Muscle layer of colon (tissue), 2 donors: Measurements from ENCODE around the gene NTNG1.

Experiments
- H3K27ac ChIP-seq: one replicate; pipeline ENCODE4 v1.7.0; 2013; ENCODE audit warnings: low read depth, mild to moderate bottlenecking, low read length, moderate library complexity
- H3K27me3 ChIP-seq, 2 donors: one replicate each; pipeline ENCODE4 v1.7.0; 2013; ENCODE audit warnings: low read length in 2 of 2, mild to moderate bottlenecking in 2 of 2; ENCODE audit not compliant: insufficient read depth in 2 of 2, control insufficient read depth in 1 of 2
- H3K36me3 ChIP-seq: one replicate; pipeline ENCODE4 v1.7.0; 2013; ENCODE audit warnings: mild to moderate bottlenecking, low read length; ENCODE audit not compliant: insufficient read depth
- H3K4me1 ChIP-seq: one replicate; pipeline ENCODE4 v1.7.0; 2013; ENCODE audit warnings: mild to moderate bottlenecking, low read length; ENCODE audit not compliant: insufficient read depth
- H3K4me3 ChIP-seq, 2 donors: one replicate each; pipeline ENCODE4 v1.7.0; 2013; ENCODE audit warnings: low read length in 2 of 2, low read depth in 1 of 2, mild to moderate bottlenecking in 1 of 2, moderate library complexity in 1 of 2
- H3K9ac ChIP-seq: one replicate; pipeline ENCODE4 v1.7.0; 2013; ENCODE audit warnings: low read length
- H3K9me3 ChIP-seq: one replicate; pipeline ENCODE4 v1.7.0; 2013; ENCODE audit warnings: mild to moderate bottlenecking, low read length
- donor health status: abdominal sarcoma.
- donor health status: Adenocarcinoma of cecum.

NTNG1 gene

GRCh38 chr1:107172450-107173170 lies 31.8 kb downstream of the NTNG1 start:
- H3K27me3 ChIP-seq = no peaks in the 10 kb centered on the region

GRCh38 chr1:107175102-107175909 lies 34.5 kb downstream of the NTNG1 start:
- Histone ChIP-seq H3K9ac (no peak overlapping the region), H3K4me1 (no peaks in the 10 kb centered on the region), H3K27me3 (no peaks in the 10 kb centered on the region), H3K4me3 (no peak overlapping the region), H3K27ac (no peak overlapping the region), H3K9me3 (no peaks in the 10 kb centered on the region), H3K36me3 (no peaks in the 10 kb centered on the region)

More at GRCh38 chr1:107172450-107173170, 31.8 kb downstream of the NTNG1 start:
- Histone ChIP-seq H3K9ac (no peak overlapping the region), H3K4me1 (no peaks in the 10 kb centered on the region), H3K4me3 (no peak overlapping the region), H3K27ac (no peak overlapping the region), H3K36me3 (no peaks in the 10 kb centered on the region), H3K9me3 (no peaks in the 10 kb centered on the region)

GRCh38 chr1:107181253-107181969 lies 40.6 kb downstream of the NTNG1 start:
- H3K9ac ChIP-seq = no peak overlapping the region
- H3K27ac ChIP-seq = no peak overlapping the region
- H3K4me1 ChIP-seq = no peaks in the 10 kb centered on the region
- H3K36me3 ChIP-seq = no peaks in the 10 kb centered on the region
- H3K4me3 ChIP-seq = no peak overlapping the region
- H3K9me3 ChIP-seq = no peaks in the 10 kb centered on the region
- H3K27me3 ChIP-seq = no peaks in the 10 kb centered on the region

- Histone ChIP-seq H3K36me3 (no peaks in the 10 kb centered on the region), H3K27me3 (no peaks in the 10 kb centered on the region), H3K4me1 (no peaks in the 10 kb centered on the region), H3K9me3 (no peaks in the 10 kb centered on the region), H3K4me3 (no peak overlapping the region), H3K9ac (no peak overlapping the region), H3K27ac (no peak overlapping the region)
These were observed 42.2 kb downstream of the NTNG1 start for GRCh38 chr1:107183011-107183410.

- H3K4me3 ChIP-seq = no peak overlapping the region
- H3K9ac ChIP-seq = no peak overlapping the region
- H3K27ac ChIP-seq = no peak overlapping the region
- no peaks in the 10 kb centered on the region for H3K9me3 ChIP-seq
- H3K36me3 ChIP-seq = no peaks in the 10 kb centered on the region
- no peaks in the 10 kb centered on the region for H3K4me1 ChIP-seq
- no peaks in the 10 kb centered on the region for H3K27me3 ChIP-seq
These were observed 44.0 kb downstream of the NTNG1 start for GRCh38 chr1:107184888-107185287.

GRCh38 chr1:107187399-107187798 lies 46.6 kb downstream of the NTNG1 start:
- Histone ChIP-seq H3K36me3 (no peaks in the 10 kb centered on the region), H3K27ac (no peak overlapping the region), H3K27me3 (no peaks in the 10 kb centered on the region), H3K9me3 (no peaks in the 10 kb centered on the region), H3K9ac (no peak overlapping the region), H3K4me3 (no peak overlapping the region), H3K4me1 (no peaks in the 10 kb centered on the region)

GRCh38 chr1:107188160-107188559 lies 47.3 kb downstream of the NTNG1 start:
- Histone ChIP-seq H3K4me3 (no peak overlapping the region), H3K36me3 (no peaks in the 10 kb centered on the region), H3K9ac (no peak overlapping the region), H3K27me3 (no peaks in the 10 kb centered on the region), H3K9me3 (no peaks in the 10 kb centered on the region), H3K27ac (no peak overlapping the region), H3K4me1 (no peaks in the 10 kb centered on the region)

- Histone ChIP-seq H3K4me3 (no peak overlapping the region), H3K27me3 (no peaks in the 10 kb centered on the region), H3K4me1 (no peaks in the 10 kb centered on the region), H3K27ac (no peak overlapping the region), H3K36me3 (no peaks in the 10 kb centered on the region), H3K9ac (no peak overlapping the region), H3K9me3 (no peaks in the 10 kb centered on the region)
These were observed 53.5 kb downstream of the NTNG1 start for GRCh38 chr1:107194380-107194779.

GRCh38 chr1:107195476-107195875 lies 54.6 kb downstream of the NTNG1 start:
- H3K4me1 ChIP-seq = no peaks in the 10 kb centered on the region
- no peak overlapping the region for H3K27ac ChIP-seq
- H3K9me3 ChIP-seq = no peaks in the 10 kb centered on the region
- H3K4me3 ChIP-seq = no peak overlapping the region
- no peaks in the 10 kb centered on the region for H3K27me3 ChIP-seq
- no peak overlapping the region for H3K9ac ChIP-seq
- no peaks in the 10 kb centered on the region for H3K36me3 ChIP-seq

- Histone ChIP-seq H3K36me3 (no peaks in the 10 kb centered on the region), H3K4me3 (no peak overlapping the region), H3K27me3 (no peaks in the 10 kb centered on the region), H3K27ac (no peak overlapping the region), H3K4me1 (no peaks in the 10 kb centered on the region), H3K9ac (no peak overlapping the region), H3K9me3 (no peaks in the 10 kb centered on the region)
These were observed 56.2 kb downstream of the NTNG1 start for GRCh38 chr1:107196973-107197562.

GRCh38 chr1:107198561-107198960 lies 57.7 kb downstream of the NTNG1 start:
- Histone ChIP-seq H3K27me3 (no peaks in the 10 kb centered on the region), H3K36me3 (no peaks in the 10 kb centered on the region), H3K4me3 (no peak overlapping the region), H3K27ac (no peak overlapping the region), H3K4me1 (no peaks in the 10 kb centered on the region), H3K9ac (no peak overlapping the region), H3K9me3 (no peaks in the 10 kb centered on the region)
